ENCODE data around the gene CARD8.
A peak's percentile ranks its signal among the peaks of the same experiment; 100 is the strongest.

Gene CARD8

DNA sequence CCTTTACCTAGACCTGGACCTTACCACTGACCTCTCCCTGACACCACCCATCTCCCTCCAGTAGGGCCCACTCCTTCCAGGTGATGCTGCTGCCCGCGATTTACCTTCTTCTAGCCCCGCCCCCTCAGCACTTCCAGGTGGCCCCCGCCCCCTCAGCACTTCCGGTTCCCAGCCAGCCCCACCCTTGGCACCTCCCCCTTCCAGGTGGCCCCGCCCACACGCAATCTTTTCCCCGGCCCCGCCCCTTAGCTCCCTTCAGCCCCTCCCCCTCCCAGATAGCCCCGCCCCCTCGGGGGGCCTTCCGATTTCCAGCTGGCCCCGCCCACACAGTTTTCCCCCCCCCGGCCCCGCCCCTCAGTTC is 86.2 kb downstream of the CARD8 start:
- DNase-seq, result peak; percentile 84

DNA sequence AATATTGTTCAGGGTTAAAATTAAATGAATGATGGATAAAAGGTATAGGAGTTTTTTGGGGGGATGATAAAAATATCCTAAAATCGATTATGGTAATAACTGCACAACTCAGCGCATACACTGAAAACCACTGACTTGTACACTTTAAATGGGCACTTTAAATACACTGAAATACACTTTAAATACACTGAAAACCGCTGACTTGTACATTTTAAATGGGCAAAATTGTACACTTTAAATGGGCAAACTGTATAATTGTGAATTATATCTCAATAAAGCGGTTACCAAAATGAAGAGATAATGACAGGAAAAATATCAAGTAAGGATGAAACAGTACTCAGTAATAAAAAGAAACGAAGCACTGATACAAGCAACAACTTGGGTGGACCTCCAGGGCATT is 87.0 kb downstream of the CARD8 start:
- DNase-seq, result no peak

DNA sequence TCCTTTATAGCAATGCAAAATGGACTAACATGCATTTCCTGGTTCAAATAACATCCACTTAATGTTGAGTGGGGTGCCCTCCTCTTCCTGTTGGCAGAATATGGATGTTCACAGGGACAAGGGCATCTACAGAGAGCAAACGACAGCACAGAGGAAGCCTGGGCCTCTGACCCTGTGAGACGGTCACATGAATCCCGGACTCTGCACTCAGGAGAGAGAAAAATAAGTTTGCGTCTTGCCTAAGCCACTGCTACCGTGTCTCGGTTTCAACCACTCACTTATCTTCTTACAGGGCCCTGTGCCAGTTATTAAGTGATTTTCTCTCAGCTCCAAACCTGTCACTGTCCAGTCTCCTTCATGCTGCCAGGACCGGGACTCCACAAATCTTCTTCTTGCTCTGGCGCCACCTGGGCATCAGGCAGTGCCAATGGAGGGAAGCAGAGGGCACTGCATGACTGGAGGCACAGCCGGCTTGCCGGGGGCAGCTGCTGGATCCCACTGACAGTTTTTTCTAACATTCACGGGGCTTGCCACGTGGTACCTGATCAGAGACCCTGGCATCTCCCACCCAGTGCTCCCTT is 97.4 kb downstream of the CARD8 start:
- DNase-seq, result no peak

All from CD4-positive, alpha-beta T cell treated with Interleukin-15 for 1 hour (primary cell).